ENCODE results near the gene TRNP1.
A peak's percentile ranks its signal among the peaks of the same experiment; 100 is the strongest.
"Not testable (repeated sequence)": the region's sequence is repeated elsewhere in the genome, so short reads cannot be mapped to it uniquely, and the experiment has no call there.

TRNP1 gene, protein sequence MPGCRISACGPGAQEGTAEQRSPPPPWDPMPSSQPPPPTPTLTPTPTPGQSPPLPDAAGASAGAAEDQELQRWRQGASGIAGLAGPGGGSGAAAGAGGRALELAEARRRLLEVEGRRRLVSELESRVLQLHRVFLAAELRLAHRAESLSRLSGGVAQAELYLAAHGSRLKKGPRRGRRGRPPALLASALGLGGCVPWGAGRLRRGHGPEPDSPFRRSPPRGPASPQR

DNA sequence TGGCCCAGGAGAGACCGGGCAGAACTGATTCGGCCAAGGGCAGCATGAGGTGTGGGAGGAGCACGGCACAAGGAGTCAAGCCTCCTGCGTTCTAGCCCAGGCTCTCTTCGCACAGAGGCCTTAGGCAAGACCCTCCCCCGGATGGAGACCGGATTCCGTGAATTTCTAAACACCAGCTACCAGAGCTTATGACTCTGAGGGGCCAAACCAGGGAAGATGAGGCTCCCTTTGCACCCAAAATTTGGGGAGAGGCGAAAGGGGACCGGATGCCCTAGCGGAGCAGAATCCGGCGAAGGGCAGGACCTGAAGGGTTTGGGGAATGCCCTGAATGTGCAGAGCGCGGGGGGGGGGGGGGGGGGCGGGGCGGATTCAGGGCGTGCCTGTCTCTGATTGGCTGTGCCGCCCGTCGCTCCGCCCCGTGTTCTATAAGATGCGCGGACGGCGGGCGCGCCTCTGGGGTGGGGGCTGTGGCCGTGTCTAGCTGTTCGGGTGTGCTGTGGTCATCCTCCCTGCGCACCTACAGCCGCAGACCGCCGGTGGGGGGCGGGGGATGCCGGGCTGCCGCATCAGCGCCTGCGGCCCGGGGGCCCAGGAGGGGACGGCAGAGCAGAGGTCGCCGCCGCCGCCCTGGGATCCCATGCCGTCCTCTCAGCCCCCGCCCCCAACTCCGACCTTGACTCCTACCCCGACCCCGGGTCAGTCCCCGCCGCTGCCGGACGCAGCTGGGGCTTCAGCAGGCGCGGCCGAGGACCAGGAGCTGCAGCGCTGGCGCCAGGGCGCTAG, at the start of gene TRNP1:
Gene TRNP1, plus strand, starts transcription at position 456 of the 783 bp plus-strand sequence. Its CDS starts 95 bp downstream, at position 551.
- peak; percentile 59 for DNase-seq

DNA sequence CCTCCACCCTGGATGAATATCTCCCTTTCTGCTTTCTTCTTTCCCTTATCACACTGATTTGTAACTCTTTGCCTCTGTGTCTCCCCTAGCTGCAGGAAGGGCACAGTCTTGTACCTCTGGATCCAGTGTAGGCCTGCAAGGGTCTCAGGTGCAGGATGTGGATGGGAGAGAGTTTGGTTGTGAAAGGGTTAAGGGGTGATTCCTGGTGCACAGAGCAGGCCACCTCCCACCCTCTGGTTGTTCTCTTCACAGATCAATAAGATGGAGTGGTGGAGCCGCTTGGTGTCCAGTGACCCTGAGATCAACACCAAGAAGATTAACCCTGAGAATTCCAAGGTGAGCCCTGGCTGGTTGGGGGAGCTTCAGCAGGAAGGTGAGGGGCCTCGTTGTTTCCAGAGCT, 48.4 kb upstream of the TRNP1 start:
- DNase-seq, result no peak

DNA sequence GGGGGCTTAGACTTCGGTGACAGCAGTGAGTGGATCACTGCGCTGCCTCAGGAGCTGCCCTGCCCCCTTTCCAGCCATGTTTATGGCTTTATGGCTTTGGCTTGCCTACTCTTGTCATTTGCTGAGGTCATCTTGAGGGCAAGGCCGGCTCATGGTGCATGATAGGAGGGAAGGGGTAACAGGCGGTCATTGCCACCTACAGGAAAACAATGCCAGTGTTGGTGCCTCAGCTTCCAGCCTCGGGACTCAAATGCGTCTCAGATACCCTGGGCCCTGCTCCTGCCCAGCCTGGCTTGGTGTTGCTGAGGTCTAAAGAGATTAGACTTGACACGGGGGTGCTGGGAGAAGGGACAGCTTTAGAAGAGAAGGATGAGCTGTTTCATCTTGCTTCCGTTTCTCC, 47.8 kb upstream of the TRNP1 start:
- DNase-seq, result no peak

DNA sequence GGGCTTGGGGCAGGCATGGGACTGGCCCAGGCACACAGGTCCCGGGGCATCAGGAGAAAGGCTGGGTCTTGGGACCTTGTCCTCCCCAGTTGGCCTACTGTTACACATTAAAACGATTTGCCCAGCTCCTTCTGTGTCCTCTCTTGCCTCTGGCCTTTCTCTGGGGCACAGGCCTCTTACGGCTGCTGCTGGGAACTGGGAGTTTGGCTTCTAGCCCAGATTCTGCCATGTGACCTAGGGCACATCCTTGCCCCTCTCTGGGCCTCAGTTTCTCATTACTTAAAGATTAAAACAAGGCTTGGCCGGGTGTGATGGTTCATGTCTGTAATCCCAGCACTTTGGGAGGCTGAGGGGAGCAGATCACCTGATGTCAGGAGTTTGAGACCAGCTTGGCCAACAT, 47.2 kb upstream of the TRNP1 start:
- no peak for DNase-seq

DNA sequence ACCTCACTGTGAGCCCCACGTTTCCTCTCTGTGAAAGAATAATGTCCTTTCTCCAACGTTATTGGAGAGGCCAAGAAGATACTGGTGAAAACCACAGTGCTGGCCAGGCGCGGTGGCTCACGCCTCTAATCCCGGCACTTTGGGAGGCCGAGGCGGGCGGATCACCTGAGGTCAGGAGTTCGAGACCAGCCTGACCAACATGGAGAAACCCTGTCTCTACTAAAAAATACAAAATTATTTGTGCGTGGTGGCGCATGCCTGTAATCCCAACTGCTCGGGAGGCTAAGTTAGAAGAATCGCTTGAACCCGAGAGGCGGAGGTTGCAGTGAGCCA, 44.8 kb upstream of the TRNP1 start:
- not testable (repeated sequence) for DNase-seq

DNA sequence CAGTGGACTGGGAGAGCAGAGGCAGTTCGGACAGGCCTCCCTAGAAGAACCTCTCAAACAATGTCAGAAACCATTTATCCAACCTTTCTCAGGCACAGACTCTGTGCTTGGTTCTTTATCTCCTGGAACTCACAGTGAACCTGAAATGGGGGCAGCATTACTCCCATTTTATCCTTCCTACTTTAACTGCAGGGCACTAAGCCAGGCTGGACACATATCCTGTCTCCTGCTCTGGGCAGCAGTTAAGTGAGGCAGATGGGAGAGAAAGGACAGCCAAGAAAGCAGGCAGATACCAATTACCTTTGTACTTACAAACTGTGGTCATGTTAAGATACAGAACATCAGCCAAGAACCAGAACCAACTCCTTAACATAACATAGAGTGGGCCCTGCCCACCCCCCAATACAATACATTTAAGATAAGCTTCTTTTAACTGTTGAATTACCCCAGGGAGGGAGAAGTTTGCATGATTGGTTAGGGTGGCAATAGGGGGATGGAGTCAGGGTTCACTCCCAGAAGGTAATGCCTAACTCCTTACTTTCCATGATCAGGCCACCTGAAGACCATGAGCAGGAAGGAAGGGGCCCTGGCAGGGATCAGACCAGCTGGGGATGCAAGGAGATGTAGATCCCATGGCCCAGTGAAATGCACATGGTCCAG, 44.1 kb upstream of the TRNP1 start:
- DNase-seq, result no peak

DNA sequence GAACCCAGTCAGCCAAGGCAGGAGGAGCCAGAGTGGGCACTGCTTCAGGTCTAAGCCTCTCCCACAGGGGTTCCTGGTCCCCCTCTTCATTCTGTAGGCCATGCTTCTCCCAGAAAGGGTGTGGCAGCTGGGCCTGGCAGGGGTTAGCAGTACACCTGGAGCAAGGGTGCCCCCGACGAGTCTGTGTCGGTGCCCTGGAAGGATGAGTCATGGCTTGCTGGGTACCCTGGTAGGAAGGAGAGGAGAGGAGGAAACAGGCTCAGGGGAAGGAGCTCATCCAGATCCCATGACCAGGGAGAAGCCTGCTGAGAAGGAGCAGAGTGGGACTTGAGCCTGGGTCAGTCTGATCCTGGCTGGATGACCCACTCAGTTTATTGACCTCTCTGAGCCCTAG, 43.6 kb upstream of the TRNP1 start:
- DNase-seq, result no peak

DNA sequence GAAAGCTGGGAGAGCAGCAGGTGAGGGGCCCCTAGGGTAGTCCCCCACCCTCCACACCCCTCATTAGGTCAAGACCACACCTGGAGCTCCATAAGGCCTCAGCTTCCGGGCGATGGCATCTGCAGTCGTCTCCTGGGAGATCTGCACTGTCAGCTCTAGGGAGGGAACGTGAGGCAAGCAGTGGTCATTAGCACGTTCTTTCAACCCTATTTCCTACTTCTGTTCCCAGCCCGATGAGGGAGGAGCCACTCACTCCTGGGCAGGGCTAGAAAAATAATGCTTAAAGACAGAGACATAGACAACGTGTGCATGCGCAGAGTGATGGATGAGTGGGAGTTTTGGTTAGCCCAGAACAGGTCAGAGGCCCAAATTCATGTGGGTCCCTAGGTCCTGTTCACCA, 42.9 kb upstream of the TRNP1 start:
- no peak for DNase-seq

DNA sequence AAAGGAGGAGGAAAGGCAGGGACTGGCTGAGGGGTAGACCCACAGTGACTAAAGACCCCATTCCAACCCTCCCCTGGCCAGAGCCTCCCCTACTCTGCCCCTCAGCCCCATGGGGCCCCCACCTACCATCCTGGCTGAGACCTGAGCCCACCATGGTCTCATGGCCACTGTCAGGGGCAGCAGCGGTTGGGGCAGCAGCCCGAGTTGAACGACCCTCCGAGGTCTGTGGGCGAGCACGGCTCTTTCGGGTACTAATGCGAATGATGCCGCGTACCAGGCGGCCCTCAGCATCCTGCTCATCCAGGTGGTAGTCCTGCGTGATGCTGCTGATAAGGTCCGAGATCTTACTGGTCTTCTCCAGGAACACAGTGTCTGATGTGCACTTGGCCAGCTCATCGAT, 42.3 kb upstream of the TRNP1 start:
- DNase-seq, result no peak

DNA sequence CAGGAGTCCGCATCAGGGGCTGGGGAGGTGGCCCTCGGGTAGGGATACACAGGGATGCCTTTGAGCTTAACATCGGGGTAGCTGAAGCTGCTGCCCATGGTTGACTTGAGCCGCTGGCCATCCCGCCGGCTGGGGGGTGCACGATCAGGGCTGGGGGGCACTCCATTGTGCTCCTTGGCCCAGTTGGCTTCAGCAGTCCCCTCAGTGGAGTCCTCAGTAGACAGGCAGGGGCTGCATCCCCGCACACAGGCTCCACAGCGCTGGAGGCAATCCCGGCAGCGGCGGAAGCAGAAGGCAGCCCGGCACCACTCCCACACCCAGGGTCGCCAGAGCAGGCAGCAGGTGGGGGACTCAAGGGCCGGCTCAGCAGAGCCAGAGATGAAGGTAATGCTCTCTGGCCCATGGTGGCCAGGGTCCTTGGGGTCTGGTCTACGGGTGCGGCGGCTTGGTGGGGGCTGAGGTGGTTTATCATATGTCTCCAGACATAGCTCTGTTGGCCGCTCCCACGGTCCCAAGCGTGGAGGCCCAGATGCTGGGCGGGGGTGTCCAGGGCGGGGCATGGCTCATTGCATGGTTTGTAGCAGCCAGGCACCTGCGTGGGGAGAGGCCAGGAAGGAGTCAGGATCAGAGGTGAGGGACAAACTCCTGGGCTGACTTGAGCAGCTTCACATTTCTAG, 41.5 kb upstream of the TRNP1 start:
- DNase-seq, result no peak

DNA sequence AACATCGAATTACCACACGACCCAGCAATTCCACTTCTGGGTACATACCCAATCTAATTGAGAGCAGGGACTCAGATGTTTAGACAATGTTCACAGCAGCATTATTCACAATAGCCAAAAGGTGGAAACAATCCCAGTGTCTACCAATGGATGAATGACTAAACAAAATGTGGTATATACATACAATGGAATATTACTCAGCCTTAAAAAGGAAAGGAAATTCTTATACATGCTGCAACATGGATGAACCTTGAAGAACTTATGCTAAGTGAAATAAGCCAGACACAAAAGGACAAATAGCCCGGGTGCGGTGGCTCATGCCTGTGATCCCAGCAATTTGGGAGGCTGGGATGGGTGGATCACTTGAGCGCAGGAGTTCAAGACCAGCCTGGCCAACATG, 40.1 kb upstream of the TRNP1 start:
- no peak for DNase-seq

DNA sequence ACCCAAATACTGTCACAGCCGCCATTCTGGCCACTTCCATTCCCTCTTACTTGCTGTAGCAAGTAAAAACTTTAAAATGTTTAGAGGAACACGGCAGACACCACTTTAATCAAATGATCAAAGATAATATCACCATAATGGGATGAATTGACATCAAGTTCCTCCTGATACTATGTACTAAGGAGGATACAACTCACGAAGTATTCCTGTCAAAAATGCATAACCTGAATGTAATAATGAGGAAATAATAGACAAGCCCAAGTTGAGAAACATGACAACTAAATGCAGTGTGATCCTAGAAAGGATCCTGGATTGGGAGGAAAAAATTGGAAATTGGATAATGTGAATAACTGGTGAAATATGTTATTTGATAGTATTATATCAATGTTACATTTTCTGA, 37.2 kb upstream of the TRNP1 start:
- DNase-seq, result no peak

DNA sequence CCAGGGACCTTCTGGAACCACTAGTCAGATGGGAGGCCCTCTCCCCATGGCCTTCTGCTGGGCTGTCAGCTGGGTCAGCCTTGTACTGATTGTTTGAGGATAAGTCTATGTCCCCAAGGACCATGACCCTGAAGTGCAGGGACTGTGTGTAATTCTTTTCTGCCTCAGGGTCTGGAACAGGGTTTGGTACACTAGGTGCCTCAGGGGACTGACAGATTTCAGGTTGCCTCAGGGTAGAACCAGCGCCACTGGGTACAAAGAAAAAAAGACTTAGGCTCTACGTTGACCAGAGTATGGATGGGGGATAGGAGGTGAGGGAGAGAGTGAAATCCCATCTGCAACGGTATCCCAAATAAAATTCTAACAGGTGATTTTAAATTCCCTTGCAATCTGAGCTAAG, 36.2 kb upstream of the TRNP1 start:
- no peak for DNase-seq

DNA sequence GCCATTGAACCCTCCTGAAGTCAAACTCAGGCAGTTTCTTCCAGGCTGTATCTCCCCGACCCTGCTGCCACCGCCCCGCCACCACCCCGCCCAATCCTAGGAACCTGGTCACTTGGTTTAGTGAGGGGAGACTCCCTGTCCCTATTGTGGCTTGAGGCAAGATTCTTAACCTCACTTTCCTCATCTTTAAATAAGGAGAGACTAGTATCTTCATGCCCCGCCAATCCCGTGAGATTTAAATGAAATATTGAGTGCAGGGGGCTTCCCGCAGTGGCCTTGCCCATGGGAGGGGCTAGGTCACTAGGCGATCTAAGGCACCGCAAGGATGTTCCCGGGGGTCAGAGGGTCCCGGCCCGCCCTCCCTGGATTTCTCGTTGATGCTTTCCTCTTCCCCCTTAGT, 34.2 kb upstream of the TRNP1 start:
- no peak for DNase-seq

DNA sequence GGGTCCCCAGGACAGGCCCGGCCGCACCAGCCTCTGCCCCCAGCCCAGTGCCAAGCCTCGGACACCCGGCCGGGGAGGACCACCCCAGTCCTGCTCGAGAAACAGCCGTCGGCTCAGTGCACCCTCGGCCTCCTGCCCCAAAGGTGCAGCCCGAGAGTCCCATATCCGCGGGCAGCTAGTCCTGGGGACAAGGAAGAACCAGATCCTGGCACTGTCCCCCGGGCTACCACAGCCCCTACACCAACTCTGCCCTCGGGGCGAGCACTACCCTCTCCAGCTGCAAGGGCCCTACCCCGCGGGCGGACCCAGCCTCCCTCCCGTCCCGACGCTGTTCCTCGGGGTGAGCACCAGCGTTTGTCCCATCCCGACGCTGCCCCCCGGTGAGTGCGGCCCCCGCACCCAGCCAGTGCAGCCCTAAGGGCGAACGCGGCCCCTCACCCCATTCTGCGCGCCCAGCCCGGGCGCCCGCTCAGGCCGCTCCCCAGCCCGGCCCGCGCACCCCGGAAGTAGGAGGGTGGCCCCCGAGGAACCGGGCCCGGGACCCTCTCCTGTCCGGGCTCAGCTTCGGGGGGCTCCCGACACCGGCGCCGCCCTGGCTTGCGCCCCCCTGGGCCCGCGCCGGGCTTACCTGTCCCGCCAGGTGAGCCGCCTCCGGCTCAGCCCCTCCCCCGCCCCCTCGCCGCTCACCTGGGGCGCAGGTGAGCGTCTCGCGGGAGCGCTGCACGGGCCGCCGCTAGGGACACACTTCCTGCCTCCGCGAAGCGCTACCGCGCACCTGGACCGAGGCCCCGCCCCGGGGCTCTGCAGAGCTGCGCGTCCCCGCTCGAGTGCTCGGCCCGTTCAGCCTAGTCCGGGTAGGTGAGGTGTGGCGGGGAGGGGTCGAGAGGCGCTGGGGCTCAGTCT, 33.5 kb upstream of the TRNP1 start, which contains the start of gene KDF1:
Gene KDF1, minus strand, starts transcription at position 747 of the 903 bp plus-strand sequence. CDS start 8,088 bp downstream, outside the sequence.
- DNase-seq, result no peak

DNA sequence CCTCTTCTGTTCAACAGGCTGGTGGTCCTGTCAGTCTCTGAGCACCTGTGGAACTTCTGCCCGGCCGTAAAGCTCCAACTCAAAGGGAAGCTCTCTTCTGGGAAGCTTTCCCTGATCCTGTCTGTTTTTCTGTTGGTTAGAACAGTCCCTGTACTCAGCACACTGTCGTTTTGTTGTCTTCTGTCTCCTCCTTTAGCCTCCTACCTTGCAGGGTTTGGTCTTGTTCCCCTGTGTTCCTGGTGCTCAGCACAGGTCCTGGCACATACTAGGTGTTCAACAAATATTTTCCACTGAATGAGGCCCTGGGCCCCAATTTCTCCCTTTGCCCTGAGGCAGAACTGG, 32.9 kb upstream of the TRNP1 start:
- no peak for DNase-seq

DNA sequence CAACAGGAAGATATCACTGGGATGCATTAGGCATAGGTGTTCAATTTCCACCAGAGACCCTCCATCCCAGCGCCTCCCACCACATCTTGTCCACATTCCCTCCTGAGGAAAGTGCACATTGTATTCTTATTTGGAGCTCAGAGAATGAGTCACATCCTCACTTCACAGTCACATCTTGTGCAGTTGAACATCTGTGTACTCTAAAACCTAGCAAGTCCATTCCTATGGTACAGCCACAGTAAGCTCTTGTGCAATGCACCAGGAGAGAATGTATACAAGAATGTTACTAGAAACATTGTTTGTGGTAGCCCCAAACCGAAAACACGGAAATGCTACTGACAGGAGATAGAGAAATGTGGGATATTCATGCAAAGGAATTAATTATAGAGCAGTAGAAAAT, 31.7 kb upstream of the TRNP1 start:
- no peak for DNase-seq

DNA sequence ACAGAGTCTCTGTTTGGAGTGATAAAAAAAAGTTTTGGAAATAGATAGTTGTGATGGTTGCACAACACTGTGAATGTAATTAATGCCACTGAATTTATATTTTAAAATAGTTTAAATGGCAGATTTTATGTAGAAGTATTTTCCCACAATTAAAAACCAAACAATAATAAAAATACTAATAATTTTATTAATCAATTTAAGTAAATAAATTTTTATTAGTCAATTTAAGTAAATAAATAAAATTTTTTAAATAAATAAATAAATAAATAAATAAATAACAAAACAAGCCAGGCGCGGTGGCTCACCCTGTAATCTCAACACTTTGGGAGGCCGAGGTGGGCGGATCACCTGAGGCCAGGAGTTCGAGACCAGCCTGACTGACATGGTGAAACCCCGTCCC, 28.3 kb upstream of the TRNP1 start:
- DNase-seq, result no peak

DNA sequence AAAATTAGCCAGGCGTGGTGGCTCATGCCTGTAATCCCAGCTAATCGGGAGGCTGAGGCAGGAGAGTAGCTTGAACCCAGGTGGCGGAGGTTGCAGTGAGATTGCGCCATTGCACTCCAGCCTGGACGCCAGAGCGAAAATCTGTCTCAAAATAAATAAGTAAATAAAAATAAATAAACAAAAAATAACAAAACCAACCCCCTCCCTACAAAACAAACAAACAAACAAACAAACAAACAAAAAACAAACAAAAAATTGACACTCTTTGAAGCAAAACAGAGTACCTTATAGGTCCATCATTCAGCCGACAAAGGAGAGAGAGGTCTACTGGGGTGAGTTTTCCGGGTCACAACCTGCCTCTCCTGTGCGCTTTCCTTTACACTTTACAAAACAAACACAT, 27.9 kb upstream of the TRNP1 start:
- DNase-seq, result no peak

DNA sequence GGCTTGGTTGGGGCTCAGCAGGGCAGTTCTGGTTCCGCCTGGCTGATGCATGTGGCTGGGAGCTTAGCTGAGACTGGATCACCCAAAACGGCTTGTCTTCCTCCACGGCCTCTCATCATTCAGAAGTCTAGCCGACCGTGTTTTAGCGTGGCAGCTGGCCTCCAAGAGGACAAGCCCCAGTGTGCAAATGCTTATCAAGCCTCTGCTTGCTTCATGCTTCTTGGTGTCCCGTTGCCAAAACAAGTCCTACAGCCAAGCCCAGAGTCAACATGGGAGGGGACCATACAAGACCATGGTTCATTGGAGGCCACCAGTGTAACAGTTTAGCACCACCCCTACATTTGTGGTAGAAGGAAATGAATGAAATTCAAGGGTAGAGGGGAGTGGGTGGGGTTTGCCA, 22.7 kb upstream of the TRNP1 start:
- no peak for DNase-seq

DNA sequence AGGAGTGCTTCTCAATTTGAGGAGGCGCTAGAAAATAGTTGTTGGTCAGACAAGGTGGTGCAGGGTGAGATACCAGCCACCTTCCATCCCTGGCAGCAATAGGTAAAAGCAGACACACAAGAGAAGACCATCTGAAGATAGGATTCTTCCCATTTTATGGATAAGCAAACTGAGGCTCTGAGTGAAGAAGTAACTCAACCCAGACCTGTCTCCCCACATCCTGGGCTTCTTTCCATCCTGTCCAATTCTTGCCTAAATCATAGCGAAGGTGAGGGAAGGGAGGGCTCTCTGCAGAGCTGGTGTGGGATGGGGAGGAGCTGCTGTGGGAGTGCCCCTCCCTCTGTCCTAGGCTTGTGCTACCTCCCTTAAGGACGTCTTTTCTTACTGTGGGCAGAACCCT, 21.9 kb upstream of the TRNP1 start:
- no peak for DNase-seq

DNA sequence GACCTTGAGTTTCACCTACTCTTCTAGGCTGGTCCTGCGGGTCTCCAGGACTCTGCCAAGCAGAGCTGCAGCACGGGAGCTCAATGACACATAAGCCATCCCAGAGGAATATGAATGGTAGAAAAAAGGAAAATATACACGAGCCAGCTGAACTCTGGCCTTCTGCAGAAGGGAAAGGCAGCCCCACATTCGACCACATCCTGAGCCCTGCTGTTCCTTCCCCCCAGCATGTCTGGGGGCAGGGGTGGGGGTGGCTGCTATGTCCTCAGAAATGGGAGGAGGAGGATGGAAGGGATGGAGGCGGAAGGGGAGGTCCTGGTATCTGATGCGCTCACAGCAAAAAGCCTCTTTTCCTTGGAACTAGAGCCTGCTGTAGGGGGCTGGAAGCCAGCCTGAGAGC, 21.1 kb upstream of the TRNP1 start:
- no peak for DNase-seq

DNA sequence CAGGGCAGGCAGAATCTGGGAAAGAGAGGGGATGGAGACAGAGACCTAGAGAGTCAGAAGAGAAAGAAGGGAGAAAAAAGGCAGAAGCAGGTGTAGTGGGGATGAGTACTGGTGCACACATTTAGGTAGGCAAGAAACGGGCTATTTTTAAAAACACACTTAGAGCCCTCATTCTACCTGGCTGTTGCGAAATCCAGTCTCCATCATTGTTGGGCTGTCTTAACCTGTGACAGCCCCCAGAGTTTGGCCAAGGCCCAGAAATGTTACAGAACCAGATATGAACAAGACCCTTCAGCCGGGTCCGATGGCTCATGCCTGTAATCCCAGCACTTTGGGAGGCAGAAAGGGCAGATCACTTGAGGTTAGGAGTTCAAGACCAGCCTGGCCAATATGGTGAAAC, 20.7 kb upstream of the TRNP1 start:
- DNase-seq, result no peak

All from inflammatory macrophage treated with lipopolysaccharide for 4 hours (primary cell).